Upper lobe of left lung (tissue), 6 donors: ENCODE measurements around the gene BEX3. TPM values are rescaled to one million over a fixed set of nuclear protein-coding genes. Genes with fewer than 3 reads are reported as not detected.
A peak's percentile ranks its signal among the peaks of the same experiment; 100 is the strongest.

Source experiments
- ATAC-seq, 2 donors: fragments of 200-7000 bp; cut with Tn5 transposase; one replicate each; pipeline ENCODE4 v1.9.1; 2022; ENCODE audit warnings: mild to moderate bottlenecking in 2 of 2, moderate library complexity in 2 of 2; ENCODE audit not compliant: low FRiP score in 2 of 2
- DNase-seq, 2 donors: peaks; one replicate each; pipeline ENCODE4 v3.0.0-alpha.2; 2019 to 2020
- H3K27ac ChIP-seq, 4 donors: fragments of 200-600 bp; sonication (generic); one replicate each; pipeline ENCODE4 v1.5.1; 2016 to 2019
- H3K27me3 ChIP-seq, 4 donors: fragments of 200-600 bp; sonication (generic); one replicate each; pipeline ENCODE4 v1.5.1; 2017 to 2019
- H3K36me3 ChIP-seq, 4 donors: fragments of 200-600 bp; sonication (generic); one replicate each; pipeline ENCODE4 v1.5.1; 2016 to 2019
- H3K4me1 ChIP-seq, 4 donors: fragments of 200-600 bp; sonication (generic); one replicate each; pipeline ENCODE4 v1.5.1; 2018 to 2019
- H3K4me3 ChIP-seq, 4 donors: fragments of 200-600 bp; sonication (generic); one replicate each; pipeline ENCODE4 v1.5.1; 2017 to 2019; ENCODE audit warnings: mild to moderate bottlenecking in 2 of 4, moderate library complexity in 1 of 4
- H3K9me3 ChIP-seq, 4 donors: fragments of 200-600 bp; sonication (generic); one replicate each; pipeline ENCODE4 v1.5.1; 2018 to 2019
- EP300 ChIP-seq, 4 donors: sonication (generic); formaldehyde crosslinking; IDR thresholded peaks; one replicate each; pipeline ENCODE4 v1.5.1; 2017; ENCODE audit warnings: antibody characterized with exemption in 4 of 4, control low read depth in 2 of 4
- POLR2A ChIP-seq, 4 donors: fragments of 450-650 bp; IDR thresholded peaks; one replicate each; pipeline ENCODE4 v1.5.1; 2016 to 2017; ENCODE audit warnings: antibody characterized with exemption in 4 of 4, mild to moderate bottlenecking in 2 of 4
- POLR2AphosphoS5 ChIP-seq, 2 donors: sonication (generic); formaldehyde crosslinking; IDR thresholded peaks; one replicate each; pipeline ENCODE4 v1.5.1; 2017; ENCODE audit warnings: antibody characterized with exemption in 2 of 2
- WGBS, 2 donors: methylation state at CpG; one replicate each; pipeline ENCODE4 v1.1.5; 2017 to 2018; 5-methylcytosine and 5-hydroxymethylcytosine counted together
- total RNA-seq, 6 donors: library from RNA; depleted of rRNA in 4 of 6; stranded (reverse); fragments of >200 nt in 4 of 6; gene quantifications; one replicate each; pipeline versions ENCODE4 v1.1.0 to v1.2.1, GENCODE V29; 2016 to 2021
- TF ChIP-seq, protein P1 (sequence below), 6 experiments: fragments of 450-650 bp in 4 of 6; fragments of 200-600 bp in 2 of 6; sonication (generic) in 2 of 6; IDR thresholded peaks; one replicate each; pipeline ENCODE4 v1.5.1; 2016 to 2019; ENCODE audit warnings: antibody characterized with exemption in 6 of 6
- donor health status: DM: no; HTN: no; CAD: no; lungs with moderate emphysema.
- donor health status: DM: no; HTN: yes; CAD: no; lungs with severe emphysema.

Gene BEX3
- total RNA-seq, 6 donors from 2014 or later = 89.4 to 204 (median 142) TPM

DNA sequence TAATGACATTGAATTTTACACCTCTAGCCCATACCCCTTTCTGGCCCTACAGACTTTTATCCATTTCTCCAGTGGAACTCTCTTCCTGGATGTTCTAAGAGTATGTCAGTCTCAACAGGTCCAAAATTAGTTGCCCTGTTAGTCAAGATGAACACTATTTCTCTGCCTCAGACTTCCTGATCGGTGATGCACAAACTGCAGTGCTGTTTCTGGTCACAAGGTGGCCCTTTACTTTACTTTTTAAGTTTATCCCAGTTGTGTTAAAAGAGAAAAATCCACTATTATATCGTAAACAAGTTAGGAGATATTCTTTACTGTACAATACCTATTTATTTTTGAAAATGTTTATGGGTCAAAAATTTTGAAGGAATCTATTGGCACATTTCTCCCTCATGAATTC lies 33.2 kb upstream of the BEX3 start:
- DNase-seq = no peak
- ATAC-seq = peak in 1 of 2 donors; percentile 56
- no peak overlapping the region for H3K4me3 ChIP-seq
- H3K27ac ChIP-seq = no peak overlapping the region
- no peaks in the 10 kb centered on the region for H3K27me3 ChIP-seq
- no peaks in the 10 kb centered on the region for H3K9me3 ChIP-seq
- no peaks in the 10 kb centered on the region for H3K36me3 ChIP-seq
- TF ChIP-seq, protein P1, sequence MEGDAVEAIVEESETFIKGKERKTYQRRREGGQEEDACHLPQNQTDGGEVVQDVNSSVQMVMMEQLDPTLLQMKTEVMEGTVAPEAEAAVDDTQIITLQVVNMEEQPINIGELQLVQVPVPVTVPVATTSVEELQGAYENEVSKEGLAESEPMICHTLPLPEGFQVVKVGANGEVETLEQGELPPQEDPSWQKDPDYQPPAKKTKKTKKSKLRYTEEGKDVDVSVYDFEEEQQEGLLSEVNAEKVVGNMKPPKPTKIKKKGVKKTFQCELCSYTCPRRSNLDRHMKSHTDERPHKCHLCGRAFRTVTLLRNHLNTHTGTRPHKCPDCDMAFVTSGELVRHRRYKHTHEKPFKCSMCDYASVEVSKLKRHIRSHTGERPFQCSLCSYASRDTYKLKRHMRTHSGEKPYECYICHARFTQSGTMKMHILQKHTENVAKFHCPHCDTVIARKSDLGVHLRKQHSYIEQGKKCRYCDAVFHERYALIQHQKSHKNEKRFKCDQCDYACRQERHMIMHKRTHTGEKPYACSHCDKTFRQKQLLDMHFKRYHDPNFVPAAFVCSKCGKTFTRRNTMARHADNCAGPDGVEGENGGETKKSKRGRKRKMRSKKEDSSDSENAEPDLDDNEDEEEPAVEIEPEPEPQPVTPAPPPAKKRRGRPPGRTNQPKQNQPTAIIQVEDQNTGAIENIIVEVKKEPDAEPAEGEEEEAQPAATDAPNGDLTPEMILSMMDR (IDR thresholded peaks at IDR 0.05) = peak; percentile 55 to 64 (median 62)
- TF ChIP-seq POLR2A (IDR thresholded peaks at IDR 0.05) (no peak), EP300 (IDR thresholded peaks at IDR 0.05) (no peak)
- 4 to 19% methylated on average over 2 of the region's 2 CpGs for WGBS, 2 donors
- H3K4me1 ChIP-seq = no peaks in the 10 kb centered on the region

- 49 to 78% methylated on average over 2 of the region's 2 CpGs for WGBS, 2 donors
- H3K36me3 ChIP-seq = no peaks in the 10 kb centered on the region
- H3K9me3 ChIP-seq = no peaks in the 10 kb centered on the region
- H3K4me3 ChIP-seq = no peak overlapping the region
- ATAC-seq (no peak), DNase-seq (no peak)
- TF ChIP-seq EP300 (IDR thresholded peaks at IDR 0.05) = no peak
- TF ChIP-seq, protein P1 (IDR thresholded peaks at IDR 0.05) = no peak
- TF ChIP-seq POLR2A (IDR thresholded peaks at IDR 0.05) = no peak
- TF ChIP-seq POLR2AphosphoS5 (IDR thresholded peaks at IDR 0.05) = no peak
- H3K27me3 ChIP-seq = no peaks in the 10 kb centered on the region
- no peak overlapping the region for H3K27ac ChIP-seq
- no peaks in the 10 kb centered on the region for H3K4me1 ChIP-seq
Observed at GRCh38 chrX:103344606-103345005, 31.7 kb upstream of the BEX3 start.

- TF ChIP-seq POLR2A (IDR thresholded peaks at IDR 0.05) (no peak), EP300 (IDR thresholded peaks at IDR 0.05) (no peak), POLR2AphosphoS5 (IDR thresholded peaks at IDR 0.05) (no peak)
- TF ChIP-seq, protein P1 (IDR thresholded peaks at IDR 0.05) = no peak
- Histone ChIP-seq H3K27ac (no peak overlapping the region), H3K36me3 (no peaks in the 10 kb centered on the region), H3K4me1 (no peaks in the 10 kb centered on the region), H3K4me3 (no peak overlapping the region), H3K9me3 (no peaks in the 10 kb centered on the region), H3K27me3 (no peaks in the 10 kb centered on the region)
- WGBS, 2 donors = 66 to 72% methylated on average over 27 to 29 of the region's 29 CpGs
- peak in 1 of 2 donors; percentile 43 for ATAC-seq
- DNase-seq = peak in 1 of 2 donors; percentile 37
Observed at GRCh38 chrX:103347682-103348397, 28.5 kb upstream of the BEX3 start.

- Histone ChIP-seq H3K36me3 (no peaks in the 10 kb centered on the region), H3K4me3 (peak within 1 kb of the TSS; percentile 38 to 69 (median 56)), H3K27ac (peak within 1 kb of the TSS; percentile 87 to 91 (median 90)), H3K4me1 (no peaks in the 10 kb centered on the region), H3K27me3 (no peaks in the 10 kb centered on the region), H3K9me3 (no peaks in the 10 kb centered on the region)
- ATAC-seq (peak; percentile 85 to 97), DNase-seq (peak in 1 of 2 donors; percentile 60)
- 0 to 21% methylated on average over 9 to 18 of the region's 18 CpGs for WGBS, 2 donors
- peak; percentile 74 to 91 for TF ChIP-seq POLR2AphosphoS5 (IDR thresholded peaks at IDR 0.05)
- peak in 3 of 4 donors; percentile 52 to 79 (median 52) for TF ChIP-seq POLR2A (IDR thresholded peaks at IDR 0.05)
- no peak for TF ChIP-seq EP300 (IDR thresholded peaks at IDR 0.05)
Observed at GRCh38 chrX:103356130-103356798, 20.1 kb upstream of the BEX3 start, which contains the start of gene TCEAL9. TSS of gene TCEAL9 (plus strand) at chrX:103356506. CDS start at chrX:103357685, 1,179 bp downstream.

DNA sequence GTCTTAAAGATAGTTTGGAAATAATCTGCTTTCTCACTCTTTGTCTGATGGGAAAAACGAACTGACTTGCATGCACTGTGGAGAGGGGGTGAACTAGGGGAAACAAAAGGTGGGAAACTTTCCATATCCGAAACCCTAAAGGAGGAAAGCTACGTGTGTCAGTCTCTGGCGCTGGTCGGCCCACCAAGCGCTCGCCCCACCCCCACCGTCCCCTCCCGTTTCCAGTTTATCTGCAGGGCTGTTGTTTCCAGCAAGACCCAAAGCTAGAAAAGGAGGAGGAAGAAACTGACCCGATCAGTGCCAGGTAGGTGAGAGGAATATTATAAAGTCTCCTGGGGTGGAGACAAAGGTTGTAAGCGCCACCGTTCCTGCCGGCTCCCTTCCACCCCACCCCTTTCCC lies 19.5 kb upstream of the BEX3 start:
- peak overlapping the region; percentile 87 to 91 (median 90) for H3K27ac ChIP-seq
- H3K27me3 ChIP-seq = no peaks in the 10 kb centered on the region
- H3K4me3 ChIP-seq = peak overlapping the region; percentile 38 to 69 (median 56)
- peak in 1 of 2 donors; percentile 48 for DNase-seq
- H3K9me3 ChIP-seq = no peaks in the 10 kb centered on the region
- H3K4me1 ChIP-seq = no peaks in the 10 kb centered on the region
- H3K36me3 ChIP-seq = no peaks in the 10 kb centered on the region
- 2 to 12% methylated on average over 13 of the region's 13 CpGs for WGBS, 2 donors
- peak; percentile 43 to 76 for ATAC-seq
- TF ChIP-seq, protein P1 (IDR thresholded peaks at IDR 0.05) = no peak
- no peak for TF ChIP-seq EP300 (IDR thresholded peaks at IDR 0.05)
- no peak for TF ChIP-seq POLR2A (IDR thresholded peaks at IDR 0.05)
- TF ChIP-seq POLR2AphosphoS5 (IDR thresholded peaks at IDR 0.05) = no peak
